Large intestine (tissue), 3 donors: ENCODE measurements around the gene TPBG. TPM values are rescaled to one million over a fixed set of nuclear protein-coding genes. Genes with fewer than 3 reads are reported as not detected.

Experiments
- DNase-seq, 2 donors: peaks; one replicate each; pipeline versions ENCODE4 v3.0.0 to v3.0.0-alpha.2; 2013
- H3K27ac ChIP-seq: one replicate; pipeline ENCODE4 v1.5.1; 2013; ENCODE audit warnings: low read length
- H3K27me3 ChIP-seq: 2 replicates; pipeline ENCODE4 v1.6.1; 2013; ENCODE audit warnings: low read length; ENCODE audit not compliant: control insufficient read depth, insufficient read depth
- H3K36me3 ChIP-seq: 2 replicates; pipeline ENCODE4 v1.6.1; 2013; ENCODE audit warnings: low read length; ENCODE audit not compliant: control insufficient read depth, insufficient read depth
- H3K4me1 ChIP-seq: one replicate; pipeline ENCODE4 v1.6.1; 2013; ENCODE audit warnings: low read length; ENCODE audit not compliant: control insufficient read depth, insufficient read depth
- H3K4me3 ChIP-seq: one replicate; pipeline ENCODE4 v1.5.1; 2013; ENCODE audit warnings: low read length
- H3K9me3 ChIP-seq: one replicate; pipeline ENCODE4 v1.6.1; 2013; ENCODE audit warnings: mild to moderate bottlenecking, low read depth, low read length, moderate library complexity; ENCODE audit not compliant: control insufficient read depth
- WGBS: methylation state at CpG from one replicate; pipeline ENCODE4 v1.1.5; 2013; ENCODE audit warnings: low lambda C conversion rate; ENCODE audit not compliant: insufficient coverage; 5-methylcytosine and 5-hydroxymethylcytosine counted together
- polyA plus RNA-seq: library from polyadenylated mRNA; unstranded; fragments of 120-200 nt; gene quantifications from one replicate; pipeline ENCODE4 v1.2.1, GENCODE V29; 2013

Gene TPBG
- polyA plus RNA-seq, 1 donor, result 5.4 TPM

DNA sequence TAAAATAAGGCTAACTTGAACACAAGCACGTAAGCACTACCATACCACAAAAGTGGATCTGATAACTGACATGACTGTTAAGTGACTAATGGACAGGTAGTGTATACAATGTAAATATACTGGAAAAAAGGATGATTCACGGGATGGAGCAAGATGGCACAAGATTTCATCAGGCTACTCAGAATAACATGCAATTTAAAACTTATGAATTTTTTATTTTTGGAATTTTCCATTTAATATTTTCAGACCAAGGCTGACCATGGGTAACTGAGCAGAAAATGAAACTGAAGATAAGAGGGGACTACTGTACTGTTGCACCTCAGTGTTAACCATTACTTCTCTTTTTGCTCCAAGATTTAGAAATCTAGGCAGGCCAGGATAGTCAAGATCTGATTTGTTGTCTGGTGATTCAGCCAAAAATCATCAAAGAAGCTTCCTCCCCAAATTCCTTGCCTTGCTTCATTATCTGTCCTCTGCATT lies 45.4 kb downstream of the TPBG start:
- no peak overlapping the region for H3K27ac ChIP-seq
- WGBS, result 100% methylated on average over 2 of the region's 2 CpGs
- H3K27me3 ChIP-seq, result no peaks in the 10 kb centered on the region
- no peak for DNase-seq
- H3K36me3 ChIP-seq, result no peaks in the 10 kb centered on the region
- H3K4me3 ChIP-seq, result no peak overlapping the region
- no peaks in the 10 kb centered on the region for H3K9me3 ChIP-seq
- no peaks in the 10 kb centered on the region for H3K4me1 ChIP-seq

DNA sequence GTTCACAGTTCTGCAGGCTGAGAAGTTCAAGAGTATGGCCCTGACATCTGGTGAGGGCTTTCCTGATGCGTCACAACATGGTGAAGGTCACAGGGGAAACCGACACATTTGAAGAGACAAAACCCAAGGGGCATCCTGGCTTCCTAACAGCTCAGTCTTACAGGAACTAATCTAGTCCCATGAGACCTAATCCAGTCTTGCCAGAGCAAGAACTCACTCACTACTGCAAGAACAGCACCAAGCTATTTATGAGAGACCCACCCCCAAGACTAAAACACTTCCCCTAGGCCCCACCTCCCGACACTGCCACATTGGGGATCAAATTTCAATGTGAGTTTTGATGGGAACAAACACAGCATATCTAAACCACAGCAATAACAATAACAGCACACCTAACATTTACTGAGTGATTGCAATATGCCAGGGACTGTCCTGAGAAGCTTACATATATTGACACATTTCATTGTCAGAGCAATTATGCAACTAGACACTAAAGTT lies 46.6 kb downstream of the TPBG start:
- H3K9me3 ChIP-seq, result no peaks in the 10 kb centered on the region
- no CpG with 5 or more reads among the region's 3 CpGs for WGBS
- no peaks in the 10 kb centered on the region for H3K36me3 ChIP-seq
- no peak overlapping the region for H3K4me3 ChIP-seq
- no peak overlapping the region for H3K27ac ChIP-seq
- no peak for DNase-seq
- no peaks in the 10 kb centered on the region for H3K27me3 ChIP-seq
- no peaks in the 10 kb centered on the region for H3K4me1 ChIP-seq

DNA sequence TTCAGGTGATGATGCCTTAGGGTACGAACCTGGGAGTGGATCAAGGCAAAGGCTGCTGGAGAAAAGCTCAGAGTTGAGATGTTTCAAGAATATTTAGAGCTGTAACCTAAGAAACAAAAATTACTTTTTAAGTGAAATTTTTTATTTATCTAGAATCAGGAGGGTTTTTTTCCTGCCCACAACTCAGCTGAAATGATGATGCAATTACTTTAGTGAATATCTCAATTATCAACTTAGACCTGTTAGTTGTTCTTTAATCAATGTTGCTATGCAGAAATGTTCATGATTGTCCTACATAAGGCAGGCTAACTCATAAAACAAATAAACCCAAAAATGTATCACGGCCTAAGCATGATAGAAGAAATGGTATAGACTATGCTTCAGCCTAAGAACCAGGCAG lies 50.3 kb downstream of the TPBG start:
- Histone ChIP-seq H3K4me3 (no peak overlapping the region), H3K27ac (no peak overlapping the region), H3K9me3 (no peaks in the 10 kb centered on the region), H3K4me1 (no peaks in the 10 kb centered on the region), H3K27me3 (no peaks in the 10 kb centered on the region), H3K36me3 (no peaks in the 10 kb centered on the region)
- DNase-seq, result no peak
- WGBS, result 63% methylated on average over 1 of the region's 2 CpGs

DNA sequence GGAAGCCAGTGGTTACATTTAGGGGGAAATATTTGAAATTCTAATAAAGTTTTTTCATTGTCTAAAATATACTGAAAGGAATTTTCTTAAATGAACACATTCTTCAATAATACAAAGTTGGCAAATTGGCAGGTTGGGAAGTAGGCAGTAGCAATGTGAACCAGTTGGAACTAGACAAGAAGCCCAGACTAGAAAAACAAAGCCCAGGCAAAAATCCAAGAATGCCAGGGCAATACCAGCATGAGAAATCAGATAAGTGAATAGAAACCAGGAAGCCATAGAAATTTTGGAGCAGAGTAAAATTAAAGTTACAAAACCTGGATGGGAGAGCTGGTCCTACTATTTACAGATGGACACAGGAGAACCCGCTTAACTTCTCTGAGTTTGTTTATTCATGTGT lies 52.2 kb downstream of the TPBG start:
- Histone ChIP-seq H3K36me3 (no peaks in the 10 kb centered on the region), H3K4me3 (no peak overlapping the region), H3K9me3 (no peaks in the 10 kb centered on the region), H3K27me3 (no peaks in the 10 kb centered on the region), H3K4me1 (no peaks in the 10 kb centered on the region), H3K27ac (no peak overlapping the region)
- no CpG with 5 or more reads among the region's 1 CpG for WGBS
- DNase-seq, result no peak

DNA sequence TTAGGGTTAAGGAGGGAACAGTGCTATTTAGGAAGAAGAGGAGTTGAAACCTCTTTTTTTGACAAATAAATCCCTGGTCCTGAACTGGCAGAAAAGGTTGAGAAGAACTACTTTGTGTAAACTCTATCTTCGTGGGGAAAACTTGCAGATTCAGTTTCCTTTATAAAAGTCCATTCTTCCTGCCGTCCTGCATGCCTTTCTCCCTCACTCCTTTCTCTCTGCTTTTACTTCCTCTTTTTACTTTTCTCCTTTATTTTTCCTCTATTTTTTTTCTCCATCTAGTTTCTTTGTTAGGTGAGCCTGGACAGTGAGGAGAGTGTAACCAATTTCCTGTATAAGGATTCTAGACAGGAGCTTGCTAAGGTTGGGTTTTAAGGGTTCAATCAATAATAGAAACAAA lies 52.7 kb downstream of the TPBG start:
- no peaks in the 10 kb centered on the region for H3K36me3 ChIP-seq
- H3K9me3 ChIP-seq, result no peaks in the 10 kb centered on the region
- 64% methylated on average over 2 of the region's 2 CpGs for WGBS

More for the DNA sequence above, 52.7 kb downstream of the TPBG start:
- Histone ChIP-seq H3K4me1 (no peaks in the 10 kb centered on the region), H3K4me3 (no peak overlapping the region), H3K27me3 (no peaks in the 10 kb centered on the region), H3K27ac (no peak overlapping the region)
- DNase-seq, result no peak

Other genes starting within 250 kb of the TPBG start
- gene IBTK, start 116.1 kb upstream of the TPBG start, polyA plus RNA-seq, result 41.2 TPM